Panc1 (cell line): Measurements from ENCODE around the gene OTUD7B. TPM values are rescaled to one million over a fixed set of nuclear protein-coding genes. Genes with fewer than 3 reads are reported as not detected.

Source experiments
- ATAC-seq: fragments of 200-7000 bp; cut with Tn5 transposase; 2 replicates; pipeline ENCODE4 v1.9.1; 2020; ENCODE audit warnings: mild to moderate bottlenecking, moderate library complexity
- BruUV-seq: library from RNA; stranded (reverse); fragments of 400-500 nt; replicated peaks from 2 replicates; lab custom pipeline; 2021; lab: Mats Ljungman, UMichigan
- CTCF ChIA-PET: fragments of 300-600 bp; sonication (Branson Sonifier 250); formaldehyde crosslinking; loops from one replicate; lab custom pipeline; 2022; ENCODE audit warnings: antibody characterized with exemption; lab: Charles Lee
- POLR2A ChIA-PET: fragments of 300-600 bp; sonication (Branson Sonifier 250); formaldehyde crosslinking; loops from one replicate; lab custom pipeline; 2022; ENCODE audit warnings: antibody characterized with exemption; lab: Charles Lee
- DNase-seq: peaks from one replicate; pipeline ENCODE4 v3.0.0-alpha.2; 2010; ENCODE audit warnings: low read depth, low spot score
- H3K27ac ChIP-seq: 2 replicates; pipeline ENCODE4 v1.5.1; 2011; ENCODE audit warnings: mild to moderate bottlenecking, low read length, inconsistent platforms
- H3K27me3 ChIP-seq: fragments of 200-500 bp; sonication (Bioruptor generic); 2 replicates; pipeline ENCODE4 v1.6.0; 2014; ENCODE audit warnings: low read length, inconsistent platforms; ENCODE audit not compliant: control insufficient read depth, insufficient read depth
- H3K36me3 ChIP-seq: fragments of 200-500 bp; sonication (Bioruptor generic); 2 replicates; pipeline ENCODE4 v1.5.1; 2014; ENCODE audit warnings: inconsistent platforms, mild to moderate bottlenecking, low read length, moderate library complexity; ENCODE audit not compliant: control insufficient read depth, insufficient read depth
- H3K4me1 ChIP-seq: 2 replicates; pipeline ENCODE4 v1.5.1; 2011; ENCODE audit warnings: inconsistent platforms, mild to moderate bottlenecking, low read length, moderate library complexity; ENCODE audit not compliant: control insufficient read depth, insufficient read depth
- H3K4me3 ChIP-seq, 2 experiments: 2 replicates each; pipeline ENCODE4 v1.5.1; 2011 to 2012; ENCODE audit warnings: low read depth in 2 of 2, low read length in 2 of 2, mild to moderate bottlenecking in 2 of 2, inconsistent platforms in 1 of 2, moderate library complexity in 1 of 2
- H3K9me3 ChIP-seq: fragments of 200-500 bp; sonication (Bioruptor generic); 2 replicates; pipeline ENCODE4 v1.5.1; 2014; ENCODE audit warnings: low read depth, mild to moderate bottlenecking, inconsistent platforms, low read length, moderate library complexity; ENCODE audit not compliant: control insufficient read depth, insufficient read depth
- POLR2AphosphoS5 ChIP-seq: IDR thresholded peaks from 2 replicates; pipeline ENCODE4 v1.6.1; 2012; ENCODE audit warnings: mild to moderate bottlenecking, low read depth, low read length, moderate library complexity
- SIN3A ChIP-seq: IDR thresholded peaks from 2 replicates; pipeline ENCODE4 v1.6.1; 2012; ENCODE audit warnings: low read depth, mild to moderate bottlenecking, low read length, moderate library complexity, borderline replicate concordance; ENCODE audit not compliant: insufficient read depth
- TCF7L2 ChIP-seq: IDR thresholded peaks from 2 replicates; pipeline ENCODE4 v1.6.1; 2011; ENCODE audit warnings: mild to moderate bottlenecking, low read depth, low read length, inconsistent platforms
- in situ Hi-C: cut with HindIII; loops from 2 replicates; pipeline ENCODE4 v1.10.0; 2016; ENCODE audit warnings: low sequenced_read_pairs, low pct_unique_long_range_greater_than_20kb
- intact Hi-C: fragments of 100-400 bp; cut with micrococcal nuclease; formaldehyde crosslinking; loops from one replicate; pipeline ENCODE4 v1.10.0; 2022; ENCODE audit not compliant: unreplicated experiment
- total RNA-seq: library from RNA; stranded (reverse); gene quantifications from one replicate; pipeline ENCODE4 v1.2.1, GENCODE V29; 2021; ENCODE audit not compliant: unreplicated experiment
- TF ChIP-seq, protein P1 (sequence below): fragments of 450-650 bp; IDR thresholded peaks from 2 replicates; pipeline ENCODE4 v1.5.1; 2017; ENCODE audit warnings: mild to moderate bottlenecking
- TF ChIP-seq, protein P2 (sequence below), 2 experiments: IDR thresholded peaks; 2 replicates each; pipeline ENCODE4 v1.6.1; 2011 to 2012; ENCODE audit warnings: low read depth in 2 of 2, control low read depth in 1 of 2, low read length in 1 of 2, mild to moderate bottlenecking in 1 of 2, moderate library complexity in 1 of 2; ENCODE audit not compliant: insufficient read depth in 1 of 2

The OTUD7B gene
- total RNA-seq, 1 experiment from 2014 or later, result 24.1 TPM

DNA sequence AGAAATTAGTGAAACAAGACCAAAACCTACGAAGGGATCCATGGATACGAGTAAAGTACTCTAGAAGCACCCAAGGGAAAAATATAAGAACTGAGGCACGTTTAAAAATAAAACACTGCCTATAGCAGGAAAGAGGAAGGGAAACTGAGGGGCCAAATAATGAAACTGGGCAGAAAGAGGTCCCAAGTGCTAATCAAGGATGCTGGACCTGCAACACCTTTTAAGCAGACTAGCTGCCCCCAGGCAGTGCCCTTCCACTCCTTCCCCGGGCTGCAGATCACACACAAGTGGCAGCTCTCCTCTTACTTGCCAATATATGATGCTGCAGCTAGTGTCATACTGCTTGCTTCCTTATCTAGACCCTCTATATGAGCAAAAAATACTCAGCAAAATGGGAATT, 7.6 kb upstream of the OTUD7B start:
- ChIA-PET CTCF (no interaction called here), POLR2A (no interaction called here)
- ATAC-seq (no peak), DNase-seq (no peak)
- no peaks in the 10 kb centered on the region for H3K27me3 ChIP-seq
- TF ChIP-seq, protein P1, sequence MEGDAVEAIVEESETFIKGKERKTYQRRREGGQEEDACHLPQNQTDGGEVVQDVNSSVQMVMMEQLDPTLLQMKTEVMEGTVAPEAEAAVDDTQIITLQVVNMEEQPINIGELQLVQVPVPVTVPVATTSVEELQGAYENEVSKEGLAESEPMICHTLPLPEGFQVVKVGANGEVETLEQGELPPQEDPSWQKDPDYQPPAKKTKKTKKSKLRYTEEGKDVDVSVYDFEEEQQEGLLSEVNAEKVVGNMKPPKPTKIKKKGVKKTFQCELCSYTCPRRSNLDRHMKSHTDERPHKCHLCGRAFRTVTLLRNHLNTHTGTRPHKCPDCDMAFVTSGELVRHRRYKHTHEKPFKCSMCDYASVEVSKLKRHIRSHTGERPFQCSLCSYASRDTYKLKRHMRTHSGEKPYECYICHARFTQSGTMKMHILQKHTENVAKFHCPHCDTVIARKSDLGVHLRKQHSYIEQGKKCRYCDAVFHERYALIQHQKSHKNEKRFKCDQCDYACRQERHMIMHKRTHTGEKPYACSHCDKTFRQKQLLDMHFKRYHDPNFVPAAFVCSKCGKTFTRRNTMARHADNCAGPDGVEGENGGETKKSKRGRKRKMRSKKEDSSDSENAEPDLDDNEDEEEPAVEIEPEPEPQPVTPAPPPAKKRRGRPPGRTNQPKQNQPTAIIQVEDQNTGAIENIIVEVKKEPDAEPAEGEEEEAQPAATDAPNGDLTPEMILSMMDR, result no peak
- TF ChIP-seq SIN3A (no peak), TCF7L2 (no peak), POLR2AphosphoS5 (no peak)
- TF ChIP-seq, protein P2, sequence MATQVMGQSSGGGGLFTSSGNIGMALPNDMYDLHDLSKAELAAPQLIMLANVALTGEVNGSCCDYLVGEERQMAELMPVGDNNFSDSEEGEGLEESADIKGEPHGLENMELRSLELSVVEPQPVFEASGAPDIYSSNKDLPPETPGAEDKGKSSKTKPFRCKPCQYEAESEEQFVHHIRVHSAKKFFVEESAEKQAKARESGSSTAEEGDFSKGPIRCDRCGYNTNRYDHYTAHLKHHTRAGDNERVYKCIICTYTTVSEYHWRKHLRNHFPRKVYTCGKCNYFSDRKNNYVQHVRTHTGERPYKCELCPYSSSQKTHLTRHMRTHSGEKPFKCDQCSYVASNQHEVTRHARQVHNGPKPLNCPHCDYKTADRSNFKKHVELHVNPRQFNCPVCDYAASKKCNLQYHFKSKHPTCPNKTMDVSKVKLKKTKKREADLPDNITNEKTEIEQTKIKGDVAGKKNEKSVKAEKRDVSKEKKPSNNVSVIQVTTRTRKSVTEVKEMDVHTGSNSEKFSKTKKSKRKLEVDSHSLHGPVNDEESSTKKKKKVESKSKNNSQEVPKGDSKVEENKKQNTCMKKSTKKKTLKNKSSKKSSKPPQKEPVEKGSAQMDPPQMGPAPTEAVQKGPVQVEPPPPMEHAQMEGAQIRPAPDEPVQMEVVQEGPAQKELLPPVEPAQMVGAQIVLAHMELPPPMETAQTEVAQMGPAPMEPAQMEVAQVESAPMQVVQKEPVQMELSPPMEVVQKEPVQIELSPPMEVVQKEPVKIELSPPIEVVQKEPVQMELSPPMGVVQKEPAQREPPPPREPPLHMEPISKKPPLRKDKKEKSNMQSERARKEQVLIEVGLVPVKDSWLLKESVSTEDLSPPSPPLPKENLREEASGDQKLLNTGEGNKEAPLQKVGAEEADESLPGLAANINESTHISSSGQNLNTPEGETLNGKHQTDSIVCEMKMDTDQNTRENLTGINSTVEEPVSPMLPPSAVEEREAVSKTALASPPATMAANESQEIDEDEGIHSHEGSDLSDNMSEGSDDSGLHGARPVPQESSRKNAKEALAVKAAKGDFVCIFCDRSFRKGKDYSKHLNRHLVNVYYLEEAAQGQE (IDR thresholded peaks at IDR 0.05; ENCODE audit: insufficient read depth in 1 of 2, low read depth in 2 of 2, low read length in 1 of 2), result no peak
- no peak overlapping the region for H3K27ac ChIP-seq
- H3K9me3 ChIP-seq, result no peaks in the 10 kb centered on the region
- no peaks in the 10 kb centered on the region for H3K4me1 ChIP-seq
- H3K4me3 ChIP-seq, result no peak overlapping the region
- in situ Hi-C loops (no loop called here), intact Hi-C loops (no loop called here)
- no TSS peak for BruUV-seq
- no peaks in the 10 kb centered on the region for H3K36me3 ChIP-seq

DNA sequence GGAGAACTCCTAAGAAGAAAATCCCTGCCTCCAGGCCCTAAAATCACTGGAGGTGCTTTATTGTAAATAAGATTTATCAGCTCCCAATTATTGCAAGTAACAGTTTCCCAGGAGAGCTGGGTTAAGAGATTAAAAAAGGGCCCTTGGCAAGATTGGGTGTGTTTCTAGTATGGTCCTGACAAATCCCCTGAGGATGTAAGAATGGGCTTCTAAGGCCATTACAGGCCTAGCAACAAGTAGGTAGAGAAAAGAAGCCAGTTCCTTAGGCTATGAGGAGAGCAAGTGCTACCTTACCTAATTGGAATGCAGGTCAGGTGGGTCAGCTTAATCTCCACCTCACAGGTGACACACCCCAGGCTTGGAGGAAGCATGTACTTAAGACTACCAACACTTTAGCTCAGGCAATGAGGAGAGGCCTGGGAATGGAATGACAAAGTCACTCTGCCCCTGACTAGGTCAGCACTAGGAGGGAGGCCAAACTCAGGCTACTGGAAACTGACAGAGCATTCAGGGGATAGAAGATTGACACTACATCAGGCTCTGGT, 6.8 kb upstream of the OTUD7B start:
- Histone ChIP-seq H3K4me1 (no peaks in the 10 kb centered on the region), H3K36me3 (no peaks in the 10 kb centered on the region), H3K4me3 (no peak overlapping the region), H3K9me3 (no peaks in the 10 kb centered on the region), H3K27me3 (no peaks in the 10 kb centered on the region), H3K27ac (no peak overlapping the region)
- ChIA-PET POLR2A (no interaction called here), CTCF (interaction anchor here (0.5 kb wide), 1 partner anchor 121 kb away, joined by 3 read pairs; no protein-coding TSS in a partner anchor)
- TF ChIP-seq, protein P1, result no peak
- no peak for TF ChIP-seq SIN3A
- intact Hi-C loops, result no loop called here
- BruUV-seq, result no TSS peak
- in situ Hi-C loops, result no loop called here
- ATAC-seq (no peak), DNase-seq (no peak)
